RWPE1 (cell line): ENCODE data around the gene AKR1B15.

ENCODE experiments used
- CTCF ChIA-PET: fragments of 350-600 bp; sonication (Branson Sonifier 250); formaldehyde crosslinking; extraction: SDS; loops from one replicate; lab custom pipeline; 2021; lab: Yijun Ruan, JAX
- POLR2A ChIA-PET: fragments of 400-600 bp; formaldehyde crosslinking; extraction: SDS; loops from one replicate; lab custom pipeline; 2020; ENCODE audit warnings: antibody characterized with exemption; ENCODE audit not compliant: low non-redundant PET; lab: Yijun Ruan, JAX
- DNase-seq: peaks from one replicate; pipeline ENCODE4 v3.0.0; 2012; ENCODE audit warnings: low spot score
- H3K27ac ChIP-seq: fragments of 450-650 bp; 2 replicates; pipeline ENCODE4 v1.5.1; 2017
- TF ChIP-seq, protein P1 (sequence below): fragments of 450-650 bp; conservative IDR thresholded peaks from 2 replicates; pipeline ENCODE4 v1.5.1; 2017; ENCODE audit warnings: low read depth, mild to moderate bottlenecking

Gene AKR1B15

DNA sequence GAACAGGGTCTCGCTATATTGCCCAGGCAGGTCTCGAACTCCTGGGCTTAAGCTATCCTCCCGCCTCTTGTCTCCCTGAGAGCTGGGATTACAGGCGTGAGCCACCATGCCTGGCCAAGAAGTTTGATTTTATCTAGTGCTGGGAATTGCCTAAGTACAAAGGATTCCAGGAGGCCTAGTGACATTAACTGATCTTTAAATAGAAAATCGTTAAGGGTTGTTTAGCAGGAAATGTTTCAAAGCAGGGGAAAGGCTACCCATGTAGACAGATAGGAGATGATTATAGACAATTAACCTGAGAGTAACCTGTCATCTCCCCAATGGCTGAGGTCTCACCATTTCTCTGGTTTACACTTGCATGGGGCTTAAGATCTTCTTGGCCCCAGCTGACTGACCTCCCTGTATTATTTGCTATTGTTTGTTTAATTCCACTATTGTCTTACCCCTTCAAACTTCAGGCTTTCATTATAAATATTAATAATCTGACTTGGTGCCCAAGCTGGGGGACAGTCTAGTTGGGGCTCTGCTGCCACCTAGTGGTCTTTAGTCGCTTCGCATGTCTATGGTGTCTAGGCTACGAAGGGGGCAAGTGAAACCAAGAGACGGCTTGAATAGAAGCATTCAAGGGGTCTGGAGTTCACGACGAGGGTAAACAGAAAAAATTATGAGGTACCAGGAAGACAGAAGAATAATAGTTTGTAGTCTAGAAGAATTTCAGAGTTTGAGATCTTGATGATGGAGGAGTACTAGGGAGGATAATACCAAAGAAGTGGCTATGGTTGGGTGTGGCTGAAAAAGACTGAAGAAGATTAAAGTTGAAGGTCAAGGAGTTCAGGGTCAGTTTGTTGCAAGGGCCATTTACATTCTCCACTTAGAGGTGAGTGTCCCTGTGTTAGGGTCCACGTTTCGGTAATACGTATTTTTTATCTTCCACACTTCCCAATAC is 57.3 kb downstream of the AKR1B15 start:
- TF ChIP-seq, protein P1, sequence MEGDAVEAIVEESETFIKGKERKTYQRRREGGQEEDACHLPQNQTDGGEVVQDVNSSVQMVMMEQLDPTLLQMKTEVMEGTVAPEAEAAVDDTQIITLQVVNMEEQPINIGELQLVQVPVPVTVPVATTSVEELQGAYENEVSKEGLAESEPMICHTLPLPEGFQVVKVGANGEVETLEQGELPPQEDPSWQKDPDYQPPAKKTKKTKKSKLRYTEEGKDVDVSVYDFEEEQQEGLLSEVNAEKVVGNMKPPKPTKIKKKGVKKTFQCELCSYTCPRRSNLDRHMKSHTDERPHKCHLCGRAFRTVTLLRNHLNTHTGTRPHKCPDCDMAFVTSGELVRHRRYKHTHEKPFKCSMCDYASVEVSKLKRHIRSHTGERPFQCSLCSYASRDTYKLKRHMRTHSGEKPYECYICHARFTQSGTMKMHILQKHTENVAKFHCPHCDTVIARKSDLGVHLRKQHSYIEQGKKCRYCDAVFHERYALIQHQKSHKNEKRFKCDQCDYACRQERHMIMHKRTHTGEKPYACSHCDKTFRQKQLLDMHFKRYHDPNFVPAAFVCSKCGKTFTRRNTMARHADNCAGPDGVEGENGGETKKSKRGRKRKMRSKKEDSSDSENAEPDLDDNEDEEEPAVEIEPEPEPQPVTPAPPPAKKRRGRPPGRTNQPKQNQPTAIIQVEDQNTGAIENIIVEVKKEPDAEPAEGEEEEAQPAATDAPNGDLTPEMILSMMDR, result peak; percentile 97
- POLR2A ChIA-PET, result no interaction called here
- CTCF ChIA-PET, result interaction anchor here (0.6 to 1.6 kb wide), 10 partner anchors 26 to 465 kb away, joined by 3 to 9 read pairs (median 4); partner anchors contain the start of gene AKR1B15
- no peak overlapping the region for H3K27ac ChIP-seq
- peak; percentile 34 for DNase-seq

DNA sequence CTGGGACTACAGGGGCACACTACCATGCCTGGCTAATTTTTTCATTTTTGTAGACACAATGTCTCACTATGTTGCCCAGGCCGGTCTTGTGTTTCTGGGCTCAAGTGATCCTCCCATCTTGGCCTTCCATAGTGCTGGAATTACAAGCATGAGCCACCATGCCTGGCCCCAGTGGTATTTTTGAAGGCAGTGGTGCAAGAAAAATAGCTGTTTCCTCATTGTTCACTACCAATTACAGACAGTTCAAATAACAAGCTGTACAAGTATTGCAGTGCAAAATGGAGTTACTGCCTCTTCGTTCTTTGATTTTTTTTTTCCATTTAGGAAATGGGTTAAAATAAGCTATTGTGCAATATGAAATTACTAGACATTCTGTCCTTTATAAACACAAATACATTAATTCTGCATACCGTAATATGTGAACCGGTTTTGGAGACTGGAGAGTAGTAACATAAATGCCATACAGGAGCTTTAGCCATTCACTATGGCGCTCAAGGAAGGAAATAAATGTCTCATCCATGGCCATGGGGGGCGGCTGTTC is 62.8 kb downstream of the AKR1B15 start:
- no peak overlapping the region for H3K27ac ChIP-seq
- POLR2A ChIA-PET, result no interaction called here
- CTCF ChIA-PET, result interaction anchor here (0.6 kb wide), 1 partner anchor 323 kb away, joined by 4 read pairs; no protein-coding TSS in a partner anchor
- TF ChIP-seq, protein P1, result no peak
- no peak for DNase-seq

DNA sequence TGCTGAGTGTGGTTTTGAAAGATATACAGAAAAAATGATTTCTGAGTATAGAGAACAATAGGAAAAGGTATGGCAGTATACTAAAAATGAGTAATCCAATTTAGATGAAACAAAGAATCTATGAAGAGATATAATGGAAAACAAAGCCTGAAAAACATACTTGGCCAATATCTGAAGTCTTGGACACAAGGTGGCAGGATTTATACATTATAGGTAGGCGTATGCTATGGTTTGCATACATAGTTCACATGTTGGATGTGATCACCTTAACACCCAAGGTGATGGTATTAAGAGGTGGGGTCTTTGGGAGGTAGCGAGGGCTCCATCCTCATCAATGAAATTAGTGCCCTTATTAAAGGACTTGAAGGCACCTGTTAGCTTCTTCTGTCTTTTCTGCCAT is 63.3 kb downstream of the AKR1B15 start:
- no peak overlapping the region for H3K27ac ChIP-seq
- DNase-seq, result no peak
- TF ChIP-seq, protein P1, result no peak
- POLR2A ChIA-PET, result no interaction called here
- CTCF ChIA-PET, result interaction anchor here (0.6 kb wide), 1 partner anchor 322 kb away, joined by 4 read pairs; no protein-coding TSS in a partner anchor

DNA sequence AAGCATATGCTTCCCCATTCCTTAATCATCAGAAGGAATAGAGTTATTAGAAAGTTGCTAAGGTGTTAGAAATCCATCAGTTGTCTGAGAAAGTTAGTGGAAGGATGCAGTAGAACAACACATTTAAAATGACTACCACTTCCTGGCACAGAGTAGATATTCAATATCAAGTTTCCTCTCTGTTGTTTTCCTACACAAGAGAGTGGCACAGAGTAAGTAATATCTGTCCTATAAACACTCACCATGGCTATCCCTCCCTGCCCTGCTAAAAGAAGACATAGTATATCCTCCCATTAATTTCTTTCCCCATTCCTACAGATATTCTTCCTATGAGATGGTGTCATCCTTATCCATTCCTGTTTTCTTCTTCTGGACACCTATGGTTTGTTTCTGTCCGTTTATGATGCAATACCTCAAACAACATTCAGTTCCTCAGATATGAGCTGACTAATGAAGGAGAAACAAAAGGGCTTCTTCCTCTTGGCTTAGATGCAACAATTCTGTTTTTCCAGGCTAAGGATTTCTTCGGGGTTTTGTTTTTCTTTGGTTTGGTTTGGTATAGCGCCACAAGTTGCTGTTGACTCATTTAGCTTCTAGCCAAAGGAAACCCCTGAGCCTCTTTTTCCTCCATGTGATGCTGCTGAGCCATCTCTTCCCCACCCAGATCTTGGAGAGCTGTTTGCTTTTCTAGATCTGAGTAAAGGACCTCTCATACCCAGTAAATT is 64.9 kb downstream of the AKR1B15 start:
- ChIA-PET POLR2A (no interaction called here), CTCF (interaction anchor here (0.6 kb wide), 1 partner anchor 340 kb away, joined by 3 read pairs; no protein-coding TSS in a partner anchor)
- no peak overlapping the region for H3K27ac ChIP-seq
- DNase-seq, result peak; percentile 62
- TF ChIP-seq, protein P1, result no peak

DNA sequence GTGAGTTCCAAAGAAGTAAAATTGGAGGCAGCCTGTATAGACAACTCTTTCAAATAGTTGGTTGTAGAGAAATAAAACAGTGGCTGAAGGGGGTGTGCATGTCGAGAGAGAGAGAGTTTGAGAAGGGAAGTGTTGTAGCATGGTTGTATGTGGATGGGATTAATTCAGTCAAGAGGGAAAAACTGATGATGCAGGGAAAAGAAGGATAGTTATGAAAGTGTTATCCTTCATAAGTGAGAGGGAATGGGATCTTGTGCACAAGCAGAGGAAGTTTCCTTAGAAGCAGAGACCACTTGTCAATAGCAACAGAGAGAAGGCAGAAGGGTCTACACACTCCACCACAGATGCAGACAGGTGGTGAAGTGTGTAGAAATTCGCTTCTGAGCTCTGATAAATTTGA is 67.7 kb downstream of the AKR1B15 start:
- ChIA-PET POLR2A (no interaction called here), CTCF (no interaction called here)
- TF ChIP-seq, protein P1, result no peak
- DNase-seq, result no peak
- no peak overlapping the region for H3K27ac ChIP-seq
